HG02588 (cell line): ENCODE measurements around the gene SNX7.

Experiments
- ATAC-seq: cut with Tn5 transposase; IDR thresholded peaks from one replicate; pipeline ENCODE4 v1.9.1; 2021; ENCODE audit warnings: mild to moderate bottlenecking, moderate library complexity; ENCODE audit not compliant: unreplicated experiment

Gene SNX7, protein sequence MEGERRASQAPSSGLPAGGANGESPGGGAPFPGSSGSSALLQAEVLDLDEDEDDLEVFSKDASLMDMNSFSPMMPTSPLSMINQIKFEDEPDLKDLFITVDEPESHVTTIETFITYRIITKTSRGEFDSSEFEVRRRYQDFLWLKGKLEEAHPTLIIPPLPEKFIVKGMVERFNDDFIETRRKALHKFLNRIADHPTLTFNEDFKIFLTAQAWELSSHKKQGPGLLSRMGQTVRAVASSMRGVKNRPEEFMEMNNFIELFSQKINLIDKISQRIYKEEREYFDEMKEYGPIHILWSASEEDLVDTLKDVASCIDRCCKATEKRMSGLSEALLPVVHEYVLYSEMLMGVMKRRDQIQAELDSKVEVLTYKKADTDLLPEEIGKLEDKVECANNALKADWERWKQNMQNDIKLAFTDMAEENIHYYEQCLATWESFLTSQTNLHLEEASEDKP

DNA sequence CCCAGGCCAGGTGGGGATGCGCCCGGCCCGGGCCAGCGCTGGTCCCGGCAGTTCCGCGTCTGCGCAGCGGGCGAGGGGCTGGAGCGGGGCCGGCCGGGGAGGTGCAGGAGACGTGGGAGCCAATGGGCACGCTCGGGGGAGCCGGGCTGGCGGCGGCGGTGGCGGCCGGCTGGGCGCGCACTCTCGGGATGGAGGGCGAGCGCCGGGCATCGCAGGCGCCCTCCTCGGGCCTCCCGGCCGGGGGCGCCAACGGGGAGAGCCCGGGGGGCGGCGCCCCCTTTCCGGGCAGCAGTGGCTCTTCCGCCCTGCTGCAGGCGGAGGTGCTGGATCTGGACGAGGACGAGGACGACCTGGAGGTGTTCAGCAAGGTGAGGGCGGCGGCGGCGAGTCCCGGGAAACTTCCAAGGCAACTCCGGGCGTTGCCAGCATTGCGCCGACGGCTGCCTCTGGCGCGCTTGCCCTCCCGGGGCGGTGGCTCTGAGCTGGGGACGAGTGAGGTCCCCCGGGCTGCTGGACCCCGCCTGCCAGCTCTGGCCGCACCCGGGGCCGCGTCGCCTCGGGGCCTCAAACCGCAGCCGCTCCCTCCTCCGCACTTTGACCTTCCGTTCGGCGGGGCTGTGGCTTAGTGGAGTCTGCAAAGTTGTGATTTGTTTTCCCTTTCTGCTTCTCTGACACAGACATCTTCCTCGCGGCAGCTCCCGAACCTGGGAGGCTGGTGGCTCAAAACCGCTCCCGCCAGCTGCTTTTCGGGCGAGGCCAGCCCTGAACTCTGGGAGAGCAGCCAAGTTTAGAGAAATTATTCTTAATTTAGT is at the start of gene SNX7:
Gene SNX7 (plus strand): TSS at position 178 of the 812 bp plus-strand sequence. CDS start 11 bp downstream, at position 189.
- ATAC-seq, result no peak

DNA sequence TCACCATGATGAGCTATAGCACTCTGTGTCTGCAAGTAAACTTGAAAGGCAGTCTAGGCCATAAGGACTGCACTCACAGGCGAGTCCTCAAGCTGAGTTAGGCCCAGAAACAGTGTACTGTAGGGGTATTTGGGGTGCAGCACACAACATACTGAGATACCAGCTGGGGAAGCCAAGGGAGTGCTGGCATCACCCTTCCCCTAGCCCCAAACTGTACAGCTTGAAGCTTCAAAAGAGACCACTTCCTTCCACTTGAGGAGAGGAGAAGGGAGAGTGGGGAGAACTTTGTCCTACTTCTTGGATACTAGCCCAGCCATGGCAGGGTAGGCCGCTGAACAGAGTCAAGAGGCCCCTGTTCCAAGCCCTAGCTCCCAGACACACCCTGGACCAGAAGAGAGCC is 24.2 kb upstream of the SNX7 start:
- ATAC-seq, result no peak

DNA sequence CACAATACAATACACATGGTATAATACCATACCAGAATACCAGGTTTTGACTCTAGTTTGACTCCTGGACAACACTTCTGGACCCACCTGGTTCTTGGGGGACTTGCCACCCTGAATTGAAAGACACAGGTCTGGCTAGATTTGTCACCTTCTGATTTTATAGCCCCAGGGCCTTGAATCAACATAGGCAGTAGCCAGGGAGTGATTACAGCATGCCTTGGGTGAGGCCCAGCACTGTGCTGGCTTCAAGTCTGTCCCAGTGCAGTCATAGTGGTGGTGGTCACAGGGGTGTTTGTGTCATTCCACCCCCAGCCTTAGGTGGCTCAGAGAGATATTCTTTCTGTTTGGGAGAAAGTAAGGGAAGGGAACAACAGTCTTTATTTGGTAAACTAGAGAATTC is 23.3 kb upstream of the SNX7 start:
- ATAC-seq, result no peak

DNA sequence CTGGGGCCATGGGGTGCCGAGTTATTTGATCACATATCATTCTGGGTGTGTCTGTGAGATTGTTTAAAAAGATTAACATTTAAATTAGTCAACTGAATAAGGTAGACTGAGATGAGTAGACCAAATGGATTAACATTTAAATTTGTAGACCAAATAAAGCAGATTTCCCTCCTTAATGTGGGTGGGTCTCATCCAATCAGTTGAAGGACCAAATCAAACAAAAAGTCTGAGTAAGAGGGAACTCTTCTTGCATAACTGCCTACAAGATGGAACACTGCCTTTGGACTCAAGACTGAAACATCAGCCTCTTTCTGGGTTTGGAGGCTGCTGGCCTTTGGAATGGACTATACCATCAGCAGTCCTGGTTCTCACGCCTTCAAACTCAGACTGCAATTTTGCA is 17.0 kb upstream of the SNX7 start:
- no peak for ATAC-seq

DNA sequence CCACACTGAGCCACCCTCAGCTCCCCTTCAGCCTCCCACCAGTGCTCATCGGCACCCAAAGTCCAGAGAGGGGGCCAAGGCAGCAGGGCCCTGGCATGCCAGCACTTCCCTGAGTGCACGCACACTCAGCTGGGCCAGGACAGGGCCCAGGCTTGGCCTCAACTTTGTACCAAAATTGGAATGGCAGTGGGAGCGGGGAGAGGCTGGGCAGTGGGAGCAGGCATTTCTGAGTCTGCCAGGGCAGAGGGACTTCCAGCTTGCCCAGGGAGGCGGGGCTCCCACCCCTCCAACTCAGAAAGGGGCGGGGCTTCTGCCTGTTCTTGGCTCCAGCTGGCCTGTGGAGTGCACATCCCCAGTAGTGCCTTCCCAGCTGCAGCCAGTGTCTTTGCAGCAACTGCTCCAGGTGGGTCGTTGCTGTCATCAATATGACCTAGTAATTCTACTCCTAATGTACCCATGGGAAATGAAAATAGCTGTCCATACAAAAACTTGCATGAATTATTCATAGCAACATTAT is 10.3 kb upstream of the SNX7 start:
- no peak for ATAC-seq

DNA sequence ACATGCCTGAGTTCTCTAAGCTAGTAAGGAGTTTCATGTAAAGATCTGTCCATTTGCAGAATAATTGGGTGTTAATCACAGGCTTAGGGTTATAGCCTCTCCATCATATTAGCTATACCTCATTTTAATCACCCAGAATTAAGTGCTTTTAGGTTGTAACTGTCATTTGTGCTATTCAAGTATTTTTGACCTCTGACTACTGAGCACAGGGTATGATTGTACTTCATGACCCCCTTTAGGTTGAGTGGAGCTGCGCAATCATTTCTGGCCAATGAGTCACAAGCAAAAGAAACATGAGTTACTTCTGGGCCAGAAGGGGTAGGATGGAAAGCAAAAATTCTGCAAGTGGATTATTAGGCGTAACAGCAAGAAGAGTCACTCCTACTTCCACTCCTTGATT is 8.4 kb upstream of the SNX7 start:
- no peak for ATAC-seq

DNA sequence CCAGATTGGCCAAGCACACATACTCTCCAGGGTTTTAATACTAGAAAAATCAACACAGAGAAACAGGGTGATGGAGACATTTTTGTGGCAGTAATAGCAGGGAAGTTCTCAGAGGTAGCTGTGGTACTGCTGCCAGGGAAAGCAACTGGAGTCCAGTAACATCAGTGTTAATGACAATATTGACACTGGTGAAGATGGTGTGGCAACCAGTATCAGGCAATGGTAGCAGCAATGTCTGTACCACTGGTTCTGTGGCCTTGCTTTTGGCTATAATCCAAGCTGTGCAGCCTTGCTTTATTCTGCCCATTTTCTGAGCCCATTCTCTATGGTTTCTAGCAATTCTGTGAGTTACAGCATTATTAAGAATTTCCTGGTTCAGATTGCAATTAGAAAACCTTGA is 1.6 kb upstream of the SNX7 start:
- no peak for ATAC-seq

DNA sequence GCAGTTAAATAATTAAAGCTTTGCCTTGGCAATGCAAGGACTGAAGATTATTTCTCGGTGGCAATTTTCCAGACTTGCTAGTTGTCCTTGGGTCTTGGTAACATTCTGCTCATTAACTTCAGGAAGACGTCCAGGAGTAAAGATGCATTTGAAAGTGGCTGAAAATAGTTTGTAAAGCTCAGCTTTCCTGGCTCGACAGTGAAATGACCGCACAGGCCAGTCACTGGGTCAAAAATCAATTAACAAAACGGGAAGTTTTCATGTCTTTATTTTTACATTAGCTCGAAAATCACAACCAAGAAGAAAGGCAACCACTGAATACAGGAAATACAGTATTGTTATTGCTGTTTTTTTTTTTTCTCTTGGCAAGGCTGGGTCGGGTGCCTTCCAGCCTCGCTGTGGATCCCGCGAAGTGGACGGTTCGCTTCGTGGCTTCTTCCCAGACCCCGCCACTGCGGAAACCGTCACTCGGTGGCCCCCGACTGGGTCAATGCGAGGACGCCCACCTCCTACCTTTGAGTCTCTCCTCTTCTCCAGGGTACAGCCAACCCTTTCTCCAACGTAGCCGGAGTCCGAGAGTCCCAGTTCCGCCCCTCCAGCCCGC is 479 bp upstream of the SNX7 start:
- ATAC-seq, result no peak

DNA sequence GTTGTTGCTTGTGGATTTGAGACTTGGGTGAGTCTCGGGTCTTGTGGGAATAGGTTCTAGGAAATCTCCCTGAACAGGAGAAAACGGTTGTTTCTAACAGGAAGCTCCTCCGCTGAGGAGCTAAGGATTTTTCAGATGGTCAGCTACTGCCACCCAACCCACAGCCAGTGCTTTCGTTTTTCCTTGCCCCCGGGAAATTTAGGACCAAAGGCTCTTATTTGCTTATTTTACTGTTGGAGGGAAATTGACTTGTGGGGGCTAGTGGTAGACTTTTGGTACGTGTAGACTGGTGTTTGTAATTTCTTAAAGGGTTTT is 792 bp downstream of the SNX7 start:
- no peak for ATAC-seq

DNA sequence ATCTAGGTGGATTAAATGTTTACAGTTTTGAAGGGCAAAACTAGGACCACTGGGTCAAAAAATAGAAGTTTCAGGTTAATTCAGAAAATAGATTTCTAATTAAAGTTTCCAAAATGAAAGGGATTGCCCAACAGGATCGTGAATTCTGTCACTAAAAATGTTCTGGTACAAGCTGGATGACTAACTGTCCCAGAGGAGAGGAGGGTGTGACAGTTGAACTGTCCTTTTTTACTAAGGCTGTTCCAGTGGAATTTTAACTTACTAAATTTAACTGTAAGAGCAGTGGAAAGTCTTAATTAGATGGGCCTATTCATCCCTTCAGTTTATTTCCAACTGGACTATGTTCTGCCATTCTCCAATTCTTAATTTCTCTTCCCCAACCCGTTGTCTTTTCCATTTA is 7.2 kb downstream of the SNX7 start:
- no peak for ATAC-seq

DNA sequence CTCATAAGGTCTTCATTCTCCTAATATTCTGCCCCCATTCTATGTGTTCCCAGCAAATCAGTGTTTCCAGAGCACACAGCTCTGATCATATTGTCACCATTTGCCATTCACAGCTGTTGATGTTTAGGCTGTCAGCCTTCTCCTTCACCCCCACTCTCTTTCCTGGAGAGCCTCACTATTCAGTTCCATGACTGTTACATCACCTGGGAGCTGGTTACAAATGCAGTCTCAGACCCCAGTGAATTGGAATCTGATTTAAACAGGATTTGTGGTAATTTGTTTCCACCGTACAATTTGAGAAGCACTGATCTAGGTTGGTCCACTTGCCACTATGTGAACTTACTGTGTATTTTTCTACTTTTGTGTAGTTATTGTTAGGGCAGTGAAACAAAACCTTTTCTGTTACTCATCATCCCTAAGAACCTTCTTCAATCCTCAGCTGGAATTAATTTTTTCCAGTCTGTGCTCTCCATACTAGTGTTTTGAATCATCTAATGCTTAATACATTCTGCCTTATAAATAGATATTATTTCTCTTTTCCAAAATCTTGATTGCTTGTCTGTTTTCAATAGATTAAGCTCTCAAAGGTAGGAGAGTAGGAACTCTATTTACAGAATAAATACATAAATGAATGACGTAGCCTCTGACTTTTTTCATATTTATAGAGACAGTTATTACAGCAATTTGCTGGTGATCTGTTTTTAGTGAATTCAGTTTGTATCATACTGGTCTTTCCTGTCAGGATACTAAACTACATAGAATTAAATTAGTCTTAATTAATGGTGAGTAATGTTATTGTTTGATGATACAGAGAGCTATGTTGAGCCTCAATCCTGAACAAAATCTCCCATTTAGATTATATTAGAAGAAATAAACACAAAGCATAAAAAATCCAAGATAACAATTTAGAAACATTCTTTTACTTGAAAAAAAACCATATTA is 8.1 kb downstream of the SNX7 start:
- ATAC-seq, result no peak

DNA sequence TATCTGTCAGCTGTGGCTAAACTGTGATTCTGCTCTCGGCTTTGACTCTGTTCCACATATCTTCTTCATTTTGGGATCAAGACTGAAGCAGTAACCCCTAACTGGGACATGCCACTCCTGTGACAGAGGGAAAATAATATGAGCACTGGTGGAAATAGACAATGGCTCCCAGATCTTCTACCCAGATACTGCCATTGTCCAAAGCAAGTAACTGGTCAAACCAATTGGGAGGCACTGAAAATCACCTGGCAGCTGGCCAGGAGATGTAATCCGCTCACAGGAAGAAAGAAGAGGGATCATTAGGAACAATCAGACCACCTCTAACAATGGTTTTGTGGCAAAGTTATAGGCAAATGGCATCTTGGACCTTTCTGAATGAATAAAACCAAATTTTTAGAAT is 10.7 kb downstream of the SNX7 start:
- ATAC-seq, result no peak

DNA sequence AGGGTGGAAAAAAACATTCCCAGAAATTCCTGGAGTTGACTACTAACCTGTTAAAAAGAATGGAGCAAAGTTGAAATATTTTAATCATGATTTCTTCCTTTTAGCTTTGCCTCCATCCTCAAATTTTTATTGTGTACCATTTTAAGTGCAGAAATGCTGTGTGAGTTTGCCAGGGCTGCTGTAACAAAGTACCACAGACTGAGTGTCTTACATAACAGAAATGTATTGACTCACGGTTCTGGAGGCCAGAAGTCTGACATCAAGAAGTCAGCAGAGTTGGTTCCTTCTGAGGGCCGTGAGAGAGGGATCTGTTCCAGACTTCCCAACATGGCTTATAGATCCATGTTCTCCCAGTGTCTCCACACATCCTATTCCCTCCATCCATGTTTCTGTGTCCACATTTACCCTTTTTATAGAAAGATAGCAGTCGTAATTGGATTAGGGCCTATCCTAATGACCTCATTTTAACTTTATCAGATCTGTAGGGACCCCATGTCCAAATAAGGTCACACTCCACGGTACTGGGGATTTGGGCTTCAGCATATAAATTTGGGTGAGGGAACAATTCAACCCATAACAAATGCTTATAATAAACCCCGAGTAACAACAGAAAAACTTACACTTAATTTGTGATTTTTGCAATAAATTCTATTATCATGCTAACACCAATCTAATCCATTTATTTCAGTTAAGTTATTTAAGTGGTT is 12.7 kb downstream of the SNX7 start:
- no peak for ATAC-seq

DNA sequence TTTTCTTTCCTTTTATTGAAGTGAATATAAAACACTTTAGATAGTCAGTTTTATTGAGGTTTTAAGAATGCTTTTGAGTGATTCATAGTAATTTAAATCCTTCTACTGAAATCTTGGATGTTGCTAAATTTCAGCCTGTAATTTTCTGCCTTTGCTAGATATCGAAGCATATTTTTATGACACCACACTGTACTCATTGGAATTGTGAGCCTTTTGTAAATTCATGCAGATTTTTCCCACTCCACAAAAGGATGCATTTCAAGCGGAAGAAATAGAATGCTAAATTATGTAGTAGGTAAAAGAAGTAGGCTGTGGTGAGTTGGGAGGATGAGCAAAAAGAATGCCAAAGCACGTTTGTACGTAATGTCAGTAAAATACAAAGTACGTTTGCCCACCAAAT is 13.8 kb downstream of the SNX7 start:
- ATAC-seq, result no peak

DNA sequence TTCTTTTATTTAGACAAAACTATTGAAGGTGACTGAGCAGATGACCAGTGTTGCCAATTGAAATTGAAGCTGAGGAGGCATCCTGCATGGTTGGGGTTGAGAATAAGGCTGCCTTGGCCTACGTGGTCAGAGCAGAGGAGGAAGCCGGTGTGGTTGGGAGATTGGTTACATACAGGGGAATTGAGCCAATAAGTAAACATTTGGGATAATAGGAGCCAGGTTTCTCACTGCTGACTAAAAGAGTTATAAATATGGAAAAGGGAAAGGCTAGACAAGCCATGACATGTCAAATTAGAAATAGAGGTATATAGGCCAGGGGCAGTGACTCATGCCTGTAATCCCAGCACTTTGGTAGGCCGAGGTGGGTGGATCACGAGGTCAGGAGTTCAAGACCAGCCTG is 15.8 kb downstream of the SNX7 start:
- ATAC-seq, result no peak

DNA sequence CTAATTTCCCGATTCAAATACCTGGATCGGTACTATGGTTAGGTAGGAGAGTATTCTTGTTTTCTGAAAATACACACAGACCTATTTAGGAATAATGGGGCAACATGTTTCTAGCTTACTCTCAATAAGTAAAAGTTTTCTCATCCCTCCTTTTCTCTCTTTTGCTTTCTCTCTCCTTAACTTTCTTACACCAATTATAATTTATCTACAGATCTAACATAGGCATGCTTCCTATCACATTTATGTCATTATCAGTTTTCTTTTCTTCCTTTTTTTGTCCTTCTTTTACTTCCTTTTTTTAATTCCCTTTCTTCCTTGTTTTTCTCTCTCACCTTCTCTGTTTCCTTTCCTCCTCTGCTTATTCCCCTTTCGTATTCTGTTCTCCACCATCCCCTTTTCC is 20.3 kb downstream of the SNX7 start:
- ATAC-seq, result no peak

DNA sequence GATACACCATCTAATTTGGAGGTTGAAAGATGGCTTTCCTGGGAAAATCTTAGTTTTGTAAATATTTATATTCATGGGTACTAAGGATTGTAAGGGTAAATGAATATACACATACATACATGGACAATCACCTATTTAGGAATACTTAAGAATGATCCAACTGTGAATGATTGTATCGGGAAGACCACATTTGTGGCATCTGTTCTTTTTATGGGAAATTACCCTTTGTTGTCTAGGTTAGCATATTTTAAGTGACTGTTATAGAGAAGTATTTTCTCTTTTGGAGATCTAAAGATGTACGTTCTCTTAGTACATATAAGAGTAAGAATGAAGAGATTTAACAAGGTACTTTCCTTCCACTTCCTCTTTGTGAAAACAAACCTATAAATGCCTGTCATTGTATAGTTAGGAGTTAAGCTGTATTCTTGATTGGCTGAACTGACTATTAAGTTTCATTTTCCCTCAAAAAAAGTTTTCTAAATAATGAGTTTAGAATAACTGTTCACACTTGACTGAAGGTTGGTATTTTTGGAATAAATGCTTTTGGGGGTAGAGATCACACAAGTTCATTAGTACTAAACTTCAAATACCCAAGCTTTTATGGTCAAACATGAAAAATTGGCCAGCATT is 26.7 kb downstream of the SNX7 start:
- no peak for ATAC-seq

DNA sequence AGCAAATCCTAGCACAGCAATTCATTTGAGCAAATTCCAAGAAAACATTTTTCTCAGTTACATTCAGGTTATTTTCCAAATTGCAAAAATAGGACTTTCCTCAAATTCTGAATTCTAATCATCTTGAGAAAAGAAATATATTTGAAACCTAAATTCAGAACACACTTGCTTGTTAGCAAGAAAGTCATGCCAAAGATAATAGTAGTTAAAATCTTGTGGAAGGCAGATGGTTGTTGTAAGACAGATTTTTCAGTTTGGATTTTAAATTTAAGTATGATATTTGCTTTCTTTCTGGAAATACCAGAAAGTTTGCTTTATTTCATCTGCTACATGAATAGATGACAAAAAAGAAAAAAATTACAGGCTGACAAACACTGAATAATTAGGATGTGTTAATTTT is 29.1 kb downstream of the SNX7 start:
- ATAC-seq, result no peak

DNA sequence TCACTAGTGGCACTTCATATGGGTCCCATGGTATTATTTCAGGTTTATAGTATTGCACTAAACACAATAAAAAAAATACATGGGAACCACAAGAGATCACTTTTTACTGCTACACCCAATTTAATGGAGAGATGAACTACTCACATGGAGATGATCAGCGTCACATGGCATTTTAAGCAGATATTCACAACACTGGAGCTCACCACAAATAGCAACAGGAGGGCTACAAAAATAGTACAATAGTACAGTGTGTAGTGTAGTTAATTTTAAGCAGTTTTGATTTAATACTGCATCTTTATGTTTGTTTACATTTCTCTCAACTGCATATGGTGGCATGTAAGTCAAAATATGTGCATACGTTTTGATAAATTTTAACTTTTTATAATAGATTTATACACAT is 31.0 kb downstream of the SNX7 start:
- no peak for ATAC-seq

DNA sequence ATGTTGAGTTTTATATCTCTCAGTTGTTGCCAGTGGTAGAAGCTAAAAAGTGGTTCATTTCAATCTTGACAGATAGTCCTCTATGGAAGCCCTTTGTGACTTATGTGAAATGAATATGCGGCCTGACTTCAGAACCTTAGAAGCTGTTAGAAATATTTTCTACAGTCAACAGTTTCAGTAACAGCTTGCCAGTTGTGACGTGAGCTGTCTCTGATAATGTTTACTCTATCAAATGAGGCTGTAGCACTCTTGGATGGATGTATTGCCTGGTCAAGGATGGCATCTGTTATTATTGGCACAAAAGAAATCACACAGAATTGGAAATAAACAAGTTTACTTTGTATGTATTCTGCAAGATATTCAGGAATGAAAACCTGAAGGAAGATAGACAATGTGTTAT is 31.9 kb downstream of the SNX7 start:
- no peak for ATAC-seq
